ENCODE data around the gene TCF3.
A peak's percentile ranks its signal among the peaks of the same experiment; 100 is the strongest.

The TCF3 gene

DNA sequence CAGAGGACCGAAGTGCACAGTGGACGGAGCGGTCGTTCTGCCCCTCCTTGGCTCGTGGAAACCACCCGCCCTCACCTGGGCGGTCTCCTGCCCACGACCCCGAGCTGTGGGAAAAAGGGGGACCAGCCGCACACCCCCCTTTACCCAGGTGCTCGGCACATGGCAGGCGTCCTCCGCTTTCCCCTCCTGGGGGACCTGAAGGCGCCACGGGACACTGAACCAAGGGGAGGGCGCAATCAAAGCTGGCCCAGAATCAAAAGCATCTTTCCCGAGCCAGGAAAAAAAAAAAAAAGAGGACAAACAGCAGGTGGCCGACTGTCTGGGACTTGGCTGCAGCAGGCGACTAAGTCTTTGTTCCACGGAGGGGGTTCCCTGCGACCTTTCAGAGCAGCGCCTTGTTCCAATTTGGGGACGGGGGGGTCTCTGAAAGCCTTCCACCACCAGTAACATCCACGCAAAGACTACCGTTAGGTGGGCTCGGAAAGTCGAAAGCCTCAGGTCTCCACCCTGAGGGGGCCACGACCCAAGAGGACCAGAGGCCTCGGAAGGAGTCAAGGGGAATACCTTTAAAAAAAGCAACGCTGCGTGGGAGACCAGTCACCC is 60.9 kb downstream of the TCF3 start:
- peak overlapping the region; percentile 86 for H3K4me3 ChIP-seq (ENCODE audit: low read length)
- no peak for TF ChIP-seq ZNF274 (IDR thresholded peaks at IDR 0.05; ENCODE audit: low read depth, low read length)

- TF ChIP-seq ZNF274 (IDR thresholded peaks at IDR 0.05; ENCODE audit: low read depth, low read length) = no peak
- peak overlapping the region; percentile 86 for H3K4me3 ChIP-seq (ENCODE audit: low read length)
These were observed 61.6 kb downstream of the TCF3 start for GRCh38 chr19:1590641-1591397.

DNA sequence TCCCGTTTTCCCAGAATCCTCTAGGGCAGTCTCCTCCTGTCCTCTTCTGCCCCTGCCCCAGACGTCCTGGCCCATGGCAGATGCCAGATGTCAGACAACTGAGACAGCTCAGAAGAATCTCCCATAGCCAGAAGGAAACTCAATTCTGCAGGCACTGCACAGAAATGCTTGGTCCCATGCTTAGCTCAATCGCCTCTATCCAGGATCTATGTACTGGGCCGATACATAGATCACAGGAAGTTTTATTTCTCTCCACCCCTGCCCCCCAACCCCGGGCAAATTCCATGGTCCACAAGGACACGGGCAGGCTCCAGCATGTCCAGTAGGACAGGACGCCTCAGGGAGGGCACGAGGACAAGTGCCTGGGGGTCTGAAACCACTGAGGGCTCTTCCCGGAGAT is 64.5 kb downstream of the TCF3 start:
- TF ChIP-seq ZNF274 (IDR thresholded peaks at IDR 0.05; ENCODE audit: low read depth, low read length) = no peak
- H3K4me3 ChIP-seq (ENCODE audit: low read length) = no peak overlapping the region

DNA sequence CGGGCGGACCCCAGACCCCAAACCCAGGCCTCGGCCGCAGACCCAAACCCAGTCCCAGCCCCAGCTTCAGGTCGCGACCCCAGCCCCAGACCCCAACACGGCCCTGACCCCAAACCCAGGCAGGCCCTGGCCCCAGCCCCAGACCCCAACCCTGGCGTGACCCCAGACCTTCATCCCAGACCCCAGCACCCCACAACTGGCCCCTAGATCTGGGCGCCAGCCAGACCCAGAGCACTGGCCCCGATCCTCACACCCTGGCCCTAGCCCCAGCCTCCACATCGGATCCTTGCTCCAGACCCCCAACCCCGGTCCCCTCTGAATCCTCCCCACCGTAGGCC is 67.2 kb downstream of the TCF3 start:
- TF ChIP-seq ZNF274 (IDR thresholded peaks at IDR 0.05; ENCODE audit: low read depth, low read length) = no peak
- no peak overlapping the region for H3K4me3 ChIP-seq (ENCODE audit: low read length)

DNA sequence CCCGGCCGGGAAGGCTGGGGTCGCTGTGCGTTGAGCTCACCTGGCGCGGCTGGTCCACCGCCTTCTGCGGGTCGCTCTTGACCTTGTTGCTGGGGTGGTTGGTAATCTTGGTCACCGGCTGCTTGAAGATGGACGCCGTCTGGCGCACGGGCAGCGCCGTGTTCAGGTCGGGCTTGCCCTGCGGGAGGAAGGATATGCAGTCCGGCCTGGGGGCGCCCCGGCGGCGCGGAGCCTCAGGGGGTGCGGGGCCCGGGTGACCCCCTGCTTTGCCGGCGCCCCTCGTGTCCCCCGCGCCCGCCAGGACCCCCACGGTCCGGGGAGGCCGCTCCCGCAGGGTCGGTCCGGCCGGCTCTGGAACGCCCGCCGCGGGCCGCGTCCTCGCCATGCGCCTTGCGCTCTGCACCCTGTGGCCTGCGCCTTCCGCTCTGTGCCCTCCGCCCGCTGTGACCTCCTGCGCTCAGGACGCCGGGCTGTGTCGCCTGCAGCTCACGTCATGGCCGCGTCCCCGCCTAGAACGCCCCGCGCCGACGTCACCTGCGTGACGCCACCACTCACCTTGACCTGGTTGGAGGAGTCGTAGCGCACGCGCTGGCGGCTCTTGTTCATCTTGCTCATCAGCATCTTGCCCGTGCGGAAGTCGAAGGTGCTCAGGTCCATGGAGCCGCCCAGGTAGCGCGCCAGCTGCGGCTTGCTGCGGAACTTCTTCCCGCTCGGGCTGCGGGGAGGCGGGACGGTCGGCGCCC is 67.7 kb downstream of the TCF3 start:
- no peak for TF ChIP-seq ZNF274 (IDR thresholded peaks at IDR 0.05; ENCODE audit: low read depth, low read length)
- H3K4me3 ChIP-seq (ENCODE audit: low read length) = no peak overlapping the region

GRCh38 chr19:1582201-1582600 is 70.2 kb downstream of the TCF3 start:
- H3K4me3 ChIP-seq (ENCODE audit: low read length) = no peak overlapping the region
- no peak for TF ChIP-seq ZNF274 (IDR thresholded peaks at IDR 0.05; ENCODE audit: low read depth, low read length)

GRCh38 chr19:1580957-1581356 is 71.5 kb downstream of the TCF3 start:
- no peak for TF ChIP-seq ZNF274 (IDR thresholded peaks at IDR 0.05; ENCODE audit: low read depth, low read length)
- no peak overlapping the region for H3K4me3 ChIP-seq (ENCODE audit: low read length)

GRCh38 chr19:1580382-1580781 is 72.0 kb downstream of the TCF3 start:
- no peak for TF ChIP-seq ZNF274 (IDR thresholded peaks at IDR 0.05; ENCODE audit: low read depth, low read length)
- no peak overlapping the region for H3K4me3 ChIP-seq (ENCODE audit: low read length)

- no peak for TF ChIP-seq ZNF274 (IDR thresholded peaks at IDR 0.05; ENCODE audit: low read depth, low read length)
- H3K4me3 ChIP-seq (ENCODE audit: low read length) = no peak overlapping the region
These were observed 73.2 kb downstream of the TCF3 start for GRCh38 chr19:1579222-1579621.

- no peak overlapping the region for H3K4me3 ChIP-seq (ENCODE audit: low read length)
These were observed 74.3 kb downstream of the TCF3 start for GRCh38 chr19:1577929-1578618.

DNA sequence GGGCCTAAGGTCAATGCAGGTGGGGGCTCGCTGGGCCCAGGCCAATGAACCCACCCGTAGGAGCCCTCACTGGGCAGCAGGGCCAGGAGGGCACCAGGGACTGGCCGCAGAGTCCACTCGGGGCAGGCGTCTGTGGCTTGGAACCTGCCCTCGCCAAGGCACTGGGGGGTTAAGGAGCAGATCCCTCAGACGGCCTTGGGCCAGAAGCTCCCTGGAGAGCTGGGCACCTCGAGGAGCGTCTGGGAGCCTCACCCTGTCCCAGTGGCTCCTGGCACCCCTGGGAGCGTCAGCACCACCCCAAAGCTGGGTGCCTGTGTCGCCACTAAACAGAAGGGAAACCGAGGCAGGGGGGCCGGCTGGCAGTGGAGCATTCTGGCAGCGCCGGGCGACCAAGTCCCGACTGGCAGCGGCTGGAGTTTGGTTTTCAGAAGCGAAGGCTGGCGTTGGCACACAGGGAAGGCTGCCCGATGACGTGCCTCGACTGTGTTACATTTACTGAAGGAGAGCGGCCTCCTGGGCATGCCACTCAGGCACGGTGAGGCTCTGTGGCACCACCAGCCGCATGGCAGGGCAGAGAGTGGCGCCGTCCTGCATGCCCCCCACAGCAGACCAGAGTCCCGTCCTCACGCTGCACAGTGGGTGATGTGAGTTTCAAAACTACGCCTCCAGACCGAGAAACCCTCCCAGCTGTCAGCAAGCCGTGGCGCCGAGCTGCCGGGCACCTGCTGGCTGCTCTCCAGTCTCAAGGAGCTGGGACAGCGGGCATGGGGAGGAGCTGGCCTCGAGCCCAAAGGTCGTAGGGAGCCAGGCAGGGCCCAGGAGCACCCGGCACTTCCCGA is 75.1 kb downstream of the TCF3 start:
- TF ChIP-seq ZNF274 (IDR thresholded peaks at IDR 0.05; ENCODE audit: low read depth, low read length) = no peak
- H3K4me3 ChIP-seq (ENCODE audit: low read length) = no peak overlapping the region

More at GRCh38 chr19:1577929-1578618, 74.3 kb downstream of the TCF3 start:
- TF ChIP-seq ZNF274 (IDR thresholded peaks at IDR 0.05; ENCODE audit: low read depth, low read length) = no peak

DNA sequence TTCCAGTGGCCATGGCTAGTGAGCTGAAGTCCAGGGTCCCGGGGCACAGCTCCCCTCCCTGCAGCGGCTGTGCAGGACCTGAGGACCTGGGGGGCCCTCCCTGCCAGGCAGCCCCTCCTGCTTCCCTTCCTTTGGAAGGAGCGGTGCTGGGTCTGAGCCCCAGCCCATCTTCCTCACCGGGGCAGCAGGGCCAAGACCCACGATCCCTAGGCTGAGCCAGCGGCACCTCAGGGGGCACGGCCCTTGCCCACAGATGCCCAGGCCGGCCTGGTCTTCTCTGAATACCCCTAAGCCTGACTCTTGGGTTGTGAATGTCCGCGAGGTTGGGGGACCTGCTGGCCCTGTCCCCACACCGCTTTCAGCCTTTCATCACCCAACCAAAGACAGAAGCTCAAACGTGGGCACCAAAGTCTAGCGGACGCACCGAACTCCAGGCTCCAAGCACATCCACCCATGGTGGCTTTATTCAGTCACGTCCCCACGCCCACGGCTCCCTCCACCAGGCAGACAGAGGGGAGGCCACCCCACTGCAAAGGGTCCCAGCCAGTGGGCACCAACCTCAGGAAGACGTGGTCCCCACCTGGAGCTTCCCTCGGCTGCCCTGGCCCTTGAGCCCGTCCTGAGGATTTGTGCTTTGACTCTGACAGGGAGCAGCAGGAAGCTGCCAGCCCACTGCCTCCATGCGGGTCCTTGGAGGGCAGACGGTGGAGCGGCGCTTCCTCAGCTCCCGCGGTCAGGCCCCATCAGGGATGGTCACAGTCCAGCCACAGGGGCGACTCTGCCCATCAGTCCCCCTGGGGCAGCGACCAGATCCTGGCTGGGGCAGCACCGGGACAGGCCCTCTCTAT is 75.9 kb downstream of the TCF3 start:
- no peak overlapping the region for H3K4me3 ChIP-seq (ENCODE audit: low read length)
- no peak for TF ChIP-seq ZNF274 (IDR thresholded peaks at IDR 0.05; ENCODE audit: low read depth, low read length)
